RWPE1 (cell line): Measurements from ENCODE around the gene FOXC2.
"Not testable (repeated sequence)": the region's sequence is repeated elsewhere in the genome, so short reads cannot be mapped to it uniquely, and the experiment has no call there.

Experiments
- CTCF ChIA-PET: fragments of 350-600 bp; sonication (Branson Sonifier 250); formaldehyde crosslinking; extraction: SDS; loops from one replicate; lab custom pipeline; 2021; lab: Yijun Ruan, JAX
- POLR2A ChIA-PET: fragments of 400-600 bp; formaldehyde crosslinking; extraction: SDS; loops from one replicate; lab custom pipeline; 2020; ENCODE audit warnings: antibody characterized with exemption; ENCODE audit not compliant: low non-redundant PET; lab: Yijun Ruan, JAX
- DNase-seq: peaks from one replicate; pipeline ENCODE4 v3.0.0; 2012; ENCODE audit warnings: low spot score
- H3K27ac ChIP-seq: fragments of 450-650 bp; 2 replicates; pipeline ENCODE4 v1.5.1; 2017
- CTCF ChIP-seq: fragments of 450-650 bp; conservative IDR thresholded peaks from 2 replicates; pipeline ENCODE4 v1.5.1; 2017; ENCODE audit warnings: low read depth, mild to moderate bottlenecking

Gene FOXC2

GRCh38 chr16:86585821-86586611, 19.4 kb downstream of the FOXC2 start:
- TF ChIP-seq CTCF: no peak
- POLR2A ChIA-PET: no interaction called here
- CTCF ChIA-PET: no interaction called here
- DNase-seq: no peak
- H3K27ac ChIP-seq: no peak overlapping the region

- ChIA-PET POLR2A (no interaction called here), CTCF (no interaction called here)
- no peak overlapping the region for H3K27ac ChIP-seq
- TF ChIP-seq CTCF: no peak
- no peak for DNase-seq
Measured at GRCh38 chr16:86587487-86587886, 20.9 kb downstream of the FOXC2 start.

- POLR2A ChIA-PET, H3K27ac ChIP-seq, DNase-seq, CTCF ChIA-PET: not testable (repeated sequence)
Measured at GRCh38 chr16:86587955-86588354, 21.3 kb downstream of the FOXC2 start.

GRCh38 chr16:86590501-86591144, 24.0 kb downstream of the FOXC2 start:
- DNase-seq: no peak
- no peak for TF ChIP-seq CTCF
- POLR2A ChIA-PET: no interaction called here
- CTCF ChIA-PET: interaction anchor here (0.6 to 1.1 kb wide), 2 partner anchors 11 to 24 kb away, joined by 3 to 5 read pairs; no protein-coding TSS in a partner anchor
- H3K27ac ChIP-seq: no peak overlapping the region

GRCh38 chr16:86591270-86591669, 24.6 kb downstream of the FOXC2 start:
- ChIA-PET POLR2A (no interaction called here), CTCF (interaction anchor here (1.1 kb wide), 1 partner anchor 12 kb away, joined by 5 read pairs; no protein-coding TSS in a partner anchor)
- H3K27ac ChIP-seq: no peak overlapping the region
- no peak for TF ChIP-seq CTCF
- no peak for DNase-seq

GRCh38 chr16:86593913-86594620, 27.4 kb downstream of the FOXC2 start:
- no peak for DNase-seq
- TF ChIP-seq CTCF: no peak
- ChIA-PET POLR2A (no interaction called here), CTCF (interaction anchor here (0.6 to 1.0 kb wide), 3 partner anchors 177 to 423 kb away, joined by 3 to 4 read pairs (median 3); no protein-coding TSS in a partner anchor)
- no peak overlapping the region for H3K27ac ChIP-seq
